Peyer's patch (tissue), 4 donors: ENCODE measurements around the gene IFI27L1.

Experiments used
- CTCF ChIP-seq, 6 experiments: fragments of 450-650 bp in 4 of 6; fragments of 200-600 bp in 2 of 6; sonication (generic) in 1 of 6; IDR thresholded peaks; one replicate each; pipeline ENCODE4 v1.5.1; 2017 to 2019; ENCODE audit warnings: antibody characterized with exemption in 6 of 6, mild to moderate bottlenecking in 3 of 6, moderate library complexity in 1 of 6
- POLR2A ChIP-seq, 2 donors: fragments of 450-650 bp; IDR thresholded peaks; one replicate each; pipeline ENCODE4 v1.5.1; 2017; ENCODE audit warnings: antibody characterized with exemption in 2 of 2, mild to moderate bottlenecking in 2 of 2, moderate library complexity in 2 of 2

- TF ChIP-seq POLR2A (IDR thresholded peaks at IDR 0.05) (no peak), CTCF (IDR thresholded peaks at IDR 0.05) (no peak)
These were observed 36.5 kb upstream of the IFI27L1 start for GRCh38 chr14:94044476-94045091.
